Transverse colon (tissue), 4 donors: ENCODE results near the gene NOCT. TPM values are rescaled to one million over a fixed set of nuclear protein-coding genes. Genes with fewer than 3 reads are reported as not detected.

Experiments
- DNase-seq: peaks from one replicate; pipeline ENCODE4 v3.0.0-alpha.2; 2019
- H3K27ac ChIP-seq, 4 donors: fragments of 200-600 bp; sonication (generic); 2 replicates each; pipeline ENCODE4 v1.5.1; 2016 to 2018; ENCODE audit warnings: inconsistent platforms in 4 of 4
- H3K27me3 ChIP-seq: fragments of 200-600 bp; sonication (generic); 2 replicates; pipeline ENCODE4 v1.5.1; 2017; ENCODE audit warnings: inconsistent platforms
- H3K36me3 ChIP-seq, 4 donors: fragments of 200-600 bp; sonication (generic); 2 replicates each; pipeline ENCODE4 v1.5.1; 2017 to 2019; ENCODE audit warnings: inconsistent platforms in 4 of 4
- H3K4me1 ChIP-seq, 4 donors: fragments of 200-600 bp; sonication (generic); 2 replicates each; pipeline ENCODE4 v1.5.1; 2017 to 2020; ENCODE audit warnings: inconsistent platforms in 4 of 4
- H3K4me3 ChIP-seq, 4 donors: fragments of 200-600 bp; sonication (generic); 1 replicate in 1 of 4; 2 replicates in 3 of 4; pipeline versions ENCODE4 v1.5.1 to v1.6.1; 2017 to 2019; ENCODE audit warnings: inconsistent platforms in 4 of 4
- H3K9me3 ChIP-seq, 2 donors: fragments of 200-600 bp; sonication (generic); 2 replicates each; pipeline ENCODE4 v1.5.1; 2017 to 2019; ENCODE audit warnings: inconsistent platforms in 2 of 2
- EP300 ChIP-seq: sonication (generic); formaldehyde crosslinking; IDR thresholded peaks from one replicate; pipeline ENCODE4 v1.6.1; 2017; ENCODE audit warnings: antibody characterized with exemption, low read depth
- POLR2A ChIP-seq: fragments of 450-650 bp; IDR thresholded peaks from one replicate; pipeline ENCODE4 v1.6.1; 2016; ENCODE audit warnings: antibody characterized with exemption, mild to moderate bottlenecking, moderate library complexity
- POLR2AphosphoS5 ChIP-seq, 3 donors: sonication (generic); formaldehyde crosslinking; IDR thresholded peaks; one replicate each; pipeline ENCODE4 v1.6.1; 2016; ENCODE audit warnings: antibody characterized with exemption in 3 of 3
- WGBS, 2 donors: methylation state at CpG; one replicate each; pipeline ENCODE4 v1.1.5; 2018; ENCODE audit warnings: low coverage in 1 of 2; 5-methylcytosine and 5-hydroxymethylcytosine counted together
- in situ Hi-C, 4 donors: fragments of 200-750 bp; cut with MboI; loops; one replicate each; pipeline versions ENCODE4 v1.15.0 to v1.15.1; 2017; ENCODE audit warnings: low sequenced_read_pairs in 3 of 4, low pct_ligation_motif_present in 1 of 4, low pct_unique_long_range_greater_than_20kb in 1 of 4
- intact Hi-C: fragments of 100-400 bp; cut with DNase I; formaldehyde crosslinking; loops from one replicate; pipeline ENCODE4 v1.15.1; 2023; ENCODE audit warnings: low total_unique reads
- total RNA-seq, 4 donors: library from RNA; depleted of rRNA; stranded (reverse); fragments of >200 nt; gene quantifications; one replicate each; pipeline ENCODE4 v1.1.0, GENCODE V29; 2016
- TF ChIP-seq, protein P1 (sequence below), 5 experiments: fragments of 200-600 bp in 3 of 5; fragments of 450-650 bp in 2 of 5; sonication (generic) in 3 of 5; IDR thresholded peaks; 1 replicate in 2 of 5; 2 replicates in 3 of 5; pipeline ENCODE4 v1.5.1; 2016 to 2017; ENCODE audit warnings: antibody characterized with exemption in 5 of 5, inconsistent platforms in 3 of 5, mild to moderate bottlenecking in 2 of 5, moderate library complexity in 1 of 5

The NOCT gene
- total RNA-seq, 4 donors from 2014 or later: 1.4 to 33.7 (median 15.0) TPM

DNA sequence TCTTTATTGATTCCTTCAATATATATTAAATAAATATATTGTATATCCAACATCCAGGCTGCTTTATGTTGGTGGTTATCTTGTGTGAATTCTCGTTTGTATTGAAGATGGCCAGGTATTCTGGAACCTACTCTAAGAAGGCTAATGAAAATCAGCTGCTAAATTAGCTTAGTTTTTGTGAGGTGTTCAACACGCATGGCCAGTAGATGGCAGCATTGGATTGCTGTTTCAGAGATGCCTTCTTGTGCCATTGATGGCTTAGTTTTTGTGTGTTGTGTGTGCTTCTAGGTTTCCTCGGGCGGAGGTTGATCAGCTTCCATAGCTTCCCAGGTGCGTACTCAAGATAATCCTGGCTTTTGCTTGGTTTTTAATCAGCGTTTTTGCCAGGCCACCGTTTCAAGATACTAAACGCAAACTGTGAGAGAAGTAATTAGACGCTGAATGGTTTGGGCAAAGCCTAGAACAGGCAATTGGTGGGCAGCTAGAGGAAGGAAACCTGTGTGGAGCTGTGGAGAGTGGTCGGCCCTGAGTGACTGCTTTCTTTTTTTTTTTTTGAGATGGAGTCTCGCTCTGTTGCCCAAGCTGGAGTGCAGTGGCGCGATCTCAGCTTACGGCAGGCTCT is 15.1 kb downstream of the NOCT start:
- in situ Hi-C loops: loop anchor here in 1 of 4 donors (10.0 kb wide), 1 partner anchor 264 kb away; no protein-coding TSS in a partner anchor

DNA sequence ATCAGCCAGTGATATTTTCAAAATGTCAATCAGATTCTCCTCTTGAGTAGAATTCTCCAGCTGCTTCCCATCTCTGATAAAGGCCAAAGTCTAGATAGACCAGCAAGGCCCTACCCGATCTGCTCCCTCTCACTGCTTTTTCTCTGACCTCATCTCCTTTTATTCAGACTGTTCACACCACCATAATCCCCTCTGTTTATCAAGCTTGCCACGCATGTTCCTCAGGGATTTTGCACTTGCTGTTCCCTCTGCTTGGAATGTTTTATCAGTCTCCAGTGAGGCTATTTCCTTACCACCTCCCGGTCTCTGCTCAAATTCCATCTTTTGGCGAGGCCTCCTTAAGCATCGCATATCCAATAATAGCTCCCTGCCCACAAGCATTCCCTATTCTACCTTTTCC is 20.1 kb downstream of the NOCT start:
- in situ Hi-C loops: loop anchor here in 1 of 4 donors (10.0 kb wide), 1 partner anchor 259 kb away; no protein-coding TSS in a partner anchor

More for the DNA sequence above, 15.1 kb downstream of the NOCT start:
- intact Hi-C loops: loop anchor here (5.0 to 10.0 kb wide), 2 partner anchors 54 to 617 kb away; no protein-coding TSS in a partner anchor
- no peaks in the 10 kb centered on the region for H3K27me3 ChIP-seq
- 37 to 47% methylated on average over 7 to 14 of the region's 14 CpGs for WGBS, 2 donors
- H3K36me3 ChIP-seq: no peaks in the 10 kb centered on the region
- no peak for TF ChIP-seq POLR2A
- TF ChIP-seq, protein P1, sequence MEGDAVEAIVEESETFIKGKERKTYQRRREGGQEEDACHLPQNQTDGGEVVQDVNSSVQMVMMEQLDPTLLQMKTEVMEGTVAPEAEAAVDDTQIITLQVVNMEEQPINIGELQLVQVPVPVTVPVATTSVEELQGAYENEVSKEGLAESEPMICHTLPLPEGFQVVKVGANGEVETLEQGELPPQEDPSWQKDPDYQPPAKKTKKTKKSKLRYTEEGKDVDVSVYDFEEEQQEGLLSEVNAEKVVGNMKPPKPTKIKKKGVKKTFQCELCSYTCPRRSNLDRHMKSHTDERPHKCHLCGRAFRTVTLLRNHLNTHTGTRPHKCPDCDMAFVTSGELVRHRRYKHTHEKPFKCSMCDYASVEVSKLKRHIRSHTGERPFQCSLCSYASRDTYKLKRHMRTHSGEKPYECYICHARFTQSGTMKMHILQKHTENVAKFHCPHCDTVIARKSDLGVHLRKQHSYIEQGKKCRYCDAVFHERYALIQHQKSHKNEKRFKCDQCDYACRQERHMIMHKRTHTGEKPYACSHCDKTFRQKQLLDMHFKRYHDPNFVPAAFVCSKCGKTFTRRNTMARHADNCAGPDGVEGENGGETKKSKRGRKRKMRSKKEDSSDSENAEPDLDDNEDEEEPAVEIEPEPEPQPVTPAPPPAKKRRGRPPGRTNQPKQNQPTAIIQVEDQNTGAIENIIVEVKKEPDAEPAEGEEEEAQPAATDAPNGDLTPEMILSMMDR (IDR thresholded peaks at IDR 0.05): peak; percentile 77 to 82 (median 79)
- H3K4me1 ChIP-seq: peaks cover 0 to 8% (median 0%) of the 10 kb centered on the region in 4 donors
- DNase-seq: peak; percentile 76
- H3K9me3 ChIP-seq: no peaks in the 10 kb centered on the region
- H3K4me3 ChIP-seq: no peak overlapping the region
- no peak overlapping the region for H3K27ac ChIP-seq

DNA sequence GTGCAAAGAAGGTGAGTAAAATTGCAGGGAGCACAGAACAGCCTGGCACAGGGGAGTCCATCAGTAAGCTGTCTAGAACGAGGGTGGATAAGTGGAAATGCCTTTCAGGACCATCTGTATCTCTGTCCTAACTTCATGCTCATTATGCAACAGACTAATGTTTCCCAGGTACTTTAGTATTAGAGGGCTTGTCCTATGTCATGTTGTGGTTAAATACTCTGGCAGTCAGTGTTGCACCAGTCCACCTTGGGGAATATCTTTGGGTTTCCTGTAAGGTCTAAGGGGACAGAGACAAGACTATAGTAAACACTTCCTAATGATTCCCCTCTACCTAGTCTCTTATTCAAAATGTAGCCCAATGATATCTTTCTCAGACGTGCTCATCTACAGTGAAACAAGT is 21.3 kb downstream of the NOCT start:
- Histone ChIP-seq H3K36me3 (no peaks in the 10 kb centered on the region), H3K27me3 (no peaks in the 10 kb centered on the region), H3K27ac (no peak overlapping the region), H3K9me3 (no peaks in the 10 kb centered on the region), H3K4me1 (no peaks in the 10 kb centered on the region), H3K4me3 (no peak overlapping the region)
- TF ChIP-seq POLR2A (no peak), EP300 (no peak), POLR2AphosphoS5 (IDR thresholded peaks at IDR 0.05) (no peak)
- TF ChIP-seq, protein P1 (IDR thresholded peaks at IDR 0.05): no peak
- WGBS, 2 donors: 83 to 94% methylated on average over 2 of the region's 2 CpGs
- in situ Hi-C loops (loop anchor here in 1 of 4 donors (10.0 kb wide), 1 partner anchor 258 kb away; no protein-coding TSS in a partner anchor), intact Hi-C loops (loop anchor here (10.0 kb wide), 1 partner anchor 48 kb away; no protein-coding TSS in a partner anchor)
- no peak for DNase-seq

More for the DNA sequence above, 20.1 kb downstream of the NOCT start:
- intact Hi-C loops: loop anchor here (10.0 kb wide), 1 partner anchor 49 kb away; no protein-coding TSS in a partner anchor
- TF ChIP-seq EP300 (no peak), POLR2A (no peak), POLR2AphosphoS5 (IDR thresholded peaks at IDR 0.05) (no peak)
- TF ChIP-seq, protein P1 (IDR thresholded peaks at IDR 0.05): no peak
- Histone ChIP-seq H3K4me3 (no peak overlapping the region), H3K9me3 (no peaks in the 10 kb centered on the region), H3K27ac (no peak overlapping the region), H3K4me1 (peaks cover 0 to 4% (median 0%) of the 10 kb centered on the region in 4 donors), H3K27me3 (no peaks in the 10 kb centered on the region), H3K36me3 (no peaks in the 10 kb centered on the region)
- WGBS, 2 donors: 83 to 86% methylated on average over 5 of the region's 5 CpGs
- no peak for DNase-seq

DNA sequence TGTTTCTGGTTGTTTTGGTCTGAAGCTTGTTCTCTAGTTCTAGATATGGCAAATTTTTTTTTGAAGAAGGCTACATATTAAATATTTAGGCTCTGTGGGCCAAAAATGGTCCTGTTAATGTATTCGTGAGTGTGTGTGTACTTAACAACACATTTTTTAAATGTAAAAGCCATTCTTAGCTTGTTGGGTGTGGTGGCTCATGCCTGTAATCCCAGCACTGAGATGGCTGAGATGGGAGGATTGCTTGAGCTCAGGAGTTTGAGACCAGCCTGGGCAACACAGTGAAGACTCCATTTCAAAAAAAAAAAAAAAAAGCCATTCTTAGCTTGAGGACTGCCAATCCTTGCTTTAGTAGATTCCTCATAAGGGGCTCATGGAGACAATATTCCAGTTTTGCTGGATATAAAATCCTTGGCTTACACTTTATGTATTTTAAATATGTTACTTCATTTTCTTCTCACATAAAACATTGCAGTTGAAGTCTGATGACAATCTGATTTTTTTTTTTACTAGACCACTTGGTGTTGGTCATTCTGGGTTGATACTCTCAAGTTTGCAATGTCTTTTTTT is 23.4 kb downstream of the NOCT start:
- no peaks in the 10 kb centered on the region for H3K9me3 ChIP-seq
- H3K36me3 ChIP-seq: no peaks in the 10 kb centered on the region
- intact Hi-C loops: loop anchor here (10.0 kb wide), 1 partner anchor 46 kb away; no protein-coding TSS in a partner anchor
- DNase-seq: no peak
- in situ Hi-C loops: loop anchor here in 1 of 4 donors (10.0 kb wide), 1 partner anchor 256 kb away; no protein-coding TSS in a partner anchor
- peaks cover 0 to 8% (median 0%) of the 10 kb centered on the region in 4 donors for H3K4me1 ChIP-seq
- H3K27ac ChIP-seq: no peak overlapping the region
- no peaks in the 10 kb centered on the region for H3K27me3 ChIP-seq
- WGBS, 2 donors: 77 to 80% methylated on average over 1 of the region's 1 CpG
- TF ChIP-seq POLR2A (no peak), POLR2AphosphoS5 (IDR thresholded peaks at IDR 0.05) (no peak), EP300 (no peak)
- TF ChIP-seq, protein P1 (IDR thresholded peaks at IDR 0.05): no peak
- no peak overlapping the region for H3K4me3 ChIP-seq
